GM21526 (cell line): ENCODE results near the gene EMSY.
"Not testable (repeated sequence)": the region's sequence is repeated elsewhere in the genome, so short reads cannot be mapped to it uniquely, and the experiment has no call there.

ENCODE experiments used
- ATAC-seq: cut with Tn5 transposase; IDR thresholded peaks from one replicate; pipeline ENCODE4 v1.9.1; 2021; ENCODE audit warnings: moderate library complexity; ENCODE audit not compliant: unreplicated experiment, low FRiP score

The EMSY gene

DNA sequence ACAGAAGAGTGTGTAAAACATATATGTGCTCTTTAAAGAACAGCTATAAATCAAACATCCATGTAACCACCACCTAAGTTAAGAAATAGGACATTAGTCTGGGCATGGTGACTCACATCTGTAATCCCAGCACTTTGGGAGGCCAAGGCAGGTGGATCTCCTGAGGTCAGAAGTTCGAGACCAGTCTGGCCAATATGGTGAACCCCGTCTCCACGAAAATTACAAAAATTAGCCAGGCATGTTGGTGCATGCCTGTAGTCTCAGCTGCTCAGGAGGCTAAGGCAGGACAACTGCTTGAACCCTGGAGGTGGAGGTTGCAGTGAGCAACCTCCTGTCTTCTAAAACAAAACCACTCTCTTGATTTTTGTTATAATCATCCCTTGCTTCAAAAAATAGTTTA is 122.4 kb downstream of the EMSY start:
- ATAC-seq: no peak

DNA sequence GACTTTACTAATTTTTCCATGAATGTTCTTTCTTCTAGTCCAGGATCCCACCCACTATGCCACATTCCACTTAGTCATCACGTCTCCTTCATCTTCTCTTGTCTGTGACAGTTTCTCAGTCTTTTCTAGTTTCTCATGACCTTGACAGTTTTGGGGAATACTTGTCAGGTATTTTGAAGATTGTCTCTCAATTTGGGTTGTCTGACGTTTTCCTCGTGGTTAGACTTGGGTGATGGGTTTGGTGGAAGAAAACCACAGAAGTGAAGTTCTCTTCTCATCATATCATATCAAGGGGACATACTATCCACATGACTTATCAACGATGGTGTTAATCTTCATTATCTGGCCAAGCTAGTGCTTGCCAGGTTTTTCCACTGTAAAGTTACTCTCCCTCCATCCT is 123.3 kb downstream of the EMSY start:
- no peak for ATAC-seq

DNA sequence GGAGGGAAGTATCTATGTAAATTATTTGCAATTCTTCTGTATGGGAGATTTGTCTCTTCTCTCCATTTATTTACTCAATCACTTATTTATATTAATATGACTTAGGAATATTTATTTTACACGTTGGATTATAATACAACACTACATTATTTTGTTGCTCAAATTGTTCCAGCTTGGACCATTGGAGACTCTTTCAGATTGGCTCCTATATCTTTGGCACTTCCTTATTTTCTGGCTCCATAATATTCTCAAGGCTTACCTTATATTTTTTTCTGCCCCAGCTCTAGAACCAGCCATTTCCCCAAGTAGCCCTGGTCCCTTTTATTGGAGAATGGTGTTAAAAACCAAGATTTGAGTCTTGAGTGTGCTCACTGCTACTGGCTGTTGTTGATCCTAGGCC is 123.8 kb downstream of the EMSY start:
- no peak for ATAC-seq

GRCh38 chr11:76572181-76572875 is 127.5 kb downstream of the EMSY start:
- ATAC-seq: not testable (repeated sequence)

DNA sequence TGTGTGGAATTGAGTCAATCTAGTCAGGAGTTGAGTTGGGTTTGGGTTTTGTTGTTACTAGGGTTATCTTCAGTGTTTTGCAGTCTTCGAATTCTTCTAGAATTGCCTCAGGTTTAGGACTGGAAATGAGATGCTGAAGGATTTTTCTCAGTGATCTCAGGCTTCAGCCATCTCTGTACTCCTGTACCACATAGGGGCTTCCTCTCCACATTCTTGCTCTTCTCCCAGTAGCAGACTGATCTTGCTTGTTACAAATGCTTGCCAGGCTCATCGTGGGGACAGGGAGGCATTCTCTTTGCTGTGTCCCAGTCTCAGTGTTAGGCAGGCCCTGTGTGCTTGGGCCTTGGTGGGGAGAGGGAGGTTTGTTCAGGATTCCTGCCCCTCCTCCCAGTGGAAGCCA is 129.6 kb downstream of the EMSY start:
- ATAC-seq: no peak

DNA sequence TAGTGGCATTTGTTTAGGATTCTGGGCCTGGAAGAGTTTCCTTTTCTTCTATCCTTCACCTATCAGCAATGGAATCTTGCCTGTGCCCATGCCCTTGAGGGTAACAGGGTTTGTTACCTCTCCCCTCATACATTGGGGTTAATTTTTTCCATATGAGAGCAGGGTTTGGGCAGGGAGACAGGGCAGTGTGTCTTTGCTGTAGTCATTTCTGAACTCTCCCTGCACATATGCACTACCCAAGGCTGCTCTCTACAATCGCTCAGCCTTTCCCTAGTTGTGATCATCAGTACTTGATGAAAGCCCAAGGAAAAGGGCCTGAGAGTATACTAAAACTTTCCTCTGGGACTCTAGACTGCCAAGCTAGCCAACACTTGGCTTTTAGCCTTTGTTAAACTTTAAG is 130.1 kb downstream of the EMSY start:
- no peak for ATAC-seq

DNA sequence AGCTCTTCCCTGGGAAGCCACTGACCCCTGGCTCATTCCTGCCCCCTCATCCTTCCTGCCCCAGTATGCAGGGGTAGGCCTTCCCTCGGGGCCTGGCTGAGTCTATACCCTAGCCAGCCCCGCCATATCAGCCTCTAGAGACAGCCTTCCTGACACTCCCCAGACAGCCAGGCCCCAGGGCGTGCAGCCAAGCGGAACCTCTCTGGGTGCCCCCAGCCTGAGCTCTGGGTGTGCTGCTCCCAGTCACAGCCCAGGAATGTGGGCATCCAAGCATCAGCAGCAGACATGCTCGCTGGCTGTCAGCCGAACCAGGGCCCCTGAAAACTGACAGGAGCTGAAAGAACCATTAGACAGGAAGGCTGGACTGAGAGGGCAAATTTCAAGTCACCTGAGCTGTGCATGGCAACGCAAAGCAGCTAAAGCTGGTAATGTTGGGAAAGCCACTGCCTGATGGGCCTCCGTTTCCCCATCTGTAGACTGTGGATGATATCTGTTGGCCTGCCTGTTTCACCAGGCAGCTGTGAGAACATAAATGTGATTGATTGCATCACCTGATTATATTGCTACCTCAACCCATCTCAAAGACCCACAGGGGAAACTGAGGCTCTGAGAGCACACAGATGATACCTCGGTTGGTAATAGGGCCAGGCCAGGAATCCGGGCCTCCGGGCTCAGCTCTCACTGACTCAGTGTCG is 132.6 kb downstream of the EMSY start:
- ATAC-seq: no peak

DNA sequence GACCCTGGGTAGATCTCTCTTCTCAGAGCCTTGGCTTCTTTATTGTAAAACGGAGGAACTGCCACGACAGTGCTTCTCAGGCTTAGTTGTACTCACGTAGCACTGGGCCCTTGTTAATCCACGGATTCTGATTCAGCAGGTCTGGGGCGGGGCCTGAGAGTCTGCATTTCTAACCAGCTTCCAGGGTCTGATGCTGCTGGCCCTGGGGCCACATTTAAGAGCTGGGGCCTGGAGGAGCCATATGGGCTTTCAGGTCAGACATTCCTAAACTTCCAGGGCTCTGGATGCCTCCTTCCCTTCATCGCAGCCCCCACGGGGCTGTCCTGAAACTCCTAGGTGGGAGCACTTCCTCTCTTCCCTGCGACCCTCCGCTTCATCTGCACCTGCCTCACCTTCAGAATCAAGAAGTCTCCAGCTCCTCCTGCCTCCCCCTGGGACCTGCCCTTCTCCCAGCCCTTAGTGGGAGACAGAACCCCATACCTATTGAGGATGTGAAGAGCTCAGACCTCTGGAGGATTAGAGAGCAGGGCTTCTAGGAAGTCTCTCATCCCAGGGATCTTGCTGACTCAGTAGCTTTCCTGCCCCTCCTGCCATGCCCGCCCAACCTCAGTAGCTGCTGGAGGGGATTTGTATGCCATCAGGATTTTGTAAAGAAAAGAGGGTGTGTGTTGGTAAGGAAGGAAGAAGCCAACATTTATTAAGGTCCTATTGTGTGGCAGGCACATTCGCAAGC is 133.3 kb downstream of the EMSY start:
- ATAC-seq: no peak

DNA sequence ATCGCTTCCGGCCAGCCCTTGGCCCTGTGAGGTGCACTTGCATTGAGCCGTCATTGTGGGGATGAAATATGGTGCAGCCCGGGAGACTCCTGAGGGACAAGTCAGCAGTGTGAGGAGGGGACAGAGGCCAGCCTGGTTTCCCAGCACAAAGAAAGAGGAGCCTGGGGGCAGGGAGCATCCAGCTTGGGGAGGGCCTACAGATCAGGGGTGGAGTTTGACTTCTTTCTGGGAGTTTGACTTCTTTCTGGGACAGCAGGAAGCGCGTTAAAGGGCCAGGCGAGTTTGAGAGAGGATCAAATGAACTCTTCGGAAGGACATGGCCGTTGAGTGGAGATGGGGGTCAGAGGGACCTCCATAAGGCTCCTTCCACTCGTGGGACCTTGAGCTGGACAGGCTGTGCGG is 133.8 kb downstream of the EMSY start:
- ATAC-seq: no peak

GRCh38 chr11:76579056-76579751 is 134.4 kb downstream of the EMSY start:
- no peak for ATAC-seq

- ATAC-seq: no peak
These were observed 134.9 kb downstream of the EMSY start for GRCh38 chr11:76579752-76580151.

DNA sequence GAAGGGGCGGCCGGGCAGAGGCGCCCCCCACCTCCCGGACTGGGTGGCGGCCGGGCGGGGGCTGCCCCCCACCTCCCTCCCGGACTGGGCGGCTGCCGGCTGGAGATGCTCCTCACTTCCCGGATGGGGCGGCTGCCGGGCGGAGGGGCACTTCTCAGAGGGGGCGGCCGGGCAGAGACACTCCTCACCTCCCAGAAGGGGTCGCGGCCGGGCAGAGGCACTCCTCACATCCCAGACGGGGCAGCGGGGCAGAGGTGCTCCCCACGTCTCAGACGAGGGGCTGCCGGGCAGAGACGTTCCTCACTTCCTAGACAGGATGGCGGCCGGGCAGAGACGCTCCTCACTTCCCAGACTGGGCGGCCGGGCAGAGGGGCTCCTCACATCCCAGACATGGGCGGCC is 137.7 kb downstream of the EMSY start:
- ATAC-seq: not testable (repeated sequence)

GRCh38 chr11:76587820-76588454 is 143.1 kb downstream of the EMSY start:
- ATAC-seq: no peak

- ATAC-seq: no peak
These were observed 143.9 kb downstream of the EMSY start for GRCh38 chr11:76588455-76589325.

GRCh38 chr11:76589477-76589876 is 144.7 kb downstream of the EMSY start:
- no peak for ATAC-seq

- no peak for ATAC-seq
These were observed 145.4 kb downstream of the EMSY start for GRCh38 chr11:76589964-76590950.

DNA sequence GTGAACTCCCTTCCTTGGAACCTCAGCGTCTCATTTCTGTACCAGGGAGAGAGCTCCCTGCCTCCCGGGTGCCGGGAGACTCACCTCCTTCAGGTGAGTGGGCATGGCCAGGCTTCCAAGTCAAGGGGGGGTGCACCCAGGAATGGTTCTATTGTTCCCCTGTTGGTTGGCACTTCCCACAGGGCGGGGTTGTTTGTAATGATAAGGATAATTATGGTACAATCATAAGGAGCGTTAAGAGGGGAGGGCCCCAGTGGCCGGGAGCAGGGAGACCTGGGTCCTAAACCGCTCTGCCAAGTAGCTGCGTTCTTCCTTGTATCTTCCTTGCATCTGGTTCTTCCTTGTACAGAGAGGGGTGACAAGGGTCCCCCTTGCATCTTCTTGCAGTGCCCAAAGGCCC is 146.6 kb downstream of the EMSY start:
- ATAC-seq: no peak
